NK-92 treated with Interleukin-12 subunit alpha and Interleukin-12 subunit beta, amount 100 ng/mL, for 24 hours (cell line): ENCODE results near the gene SKOR2.
A peak's percentile ranks its signal among the peaks of the same experiment; 100 is the strongest.
"Not testable (repeated sequence)": the region's sequence is repeated elsewhere in the genome, so short reads cannot be mapped to it uniquely, and the experiment has no call there.

Experiments
- DNase-seq: peaks from one replicate; lab custom pipeline; 2025; lab: John Stamatoyannopoulos, UW

SKOR2 gene

GRCh38 chr18:47191961-47192360, 59.5 kb downstream of the SKOR2 start:
- no peak for DNase-seq

GRCh38 chr18:47187721-47188120, 63.7 kb downstream of the SKOR2 start:
- DNase-seq = no peak

- no peak for DNase-seq
These were observed 66.9 kb downstream of the SKOR2 start for GRCh38 chr18:47184419-47185050.

GRCh38 chr18:47182156-47182555, 69.3 kb downstream of the SKOR2 start:
- not testable (repeated sequence) for DNase-seq

GRCh38 chr18:47180765-47181164, 70.7 kb downstream of the SKOR2 start:
- no peak for DNase-seq

- no peak for DNase-seq
These were observed 71.9 kb downstream of the SKOR2 start for GRCh38 chr18:47179520-47179919.

GRCh38 chr18:47175898-47176575, 75.4 kb downstream of the SKOR2 start, which contains the start of gene IER3IP1:
Gene IER3IP1, minus strand, starts transcription at chr18:47176364. Its CDS starts 87 bp downstream, at chr18:47176277.
- peak; percentile 66 for DNase-seq

- no peak for DNase-seq
These were observed 76.1 kb downstream of the SKOR2 start for GRCh38 chr18:47175283-47175897.

- DNase-seq = no peak
These were observed 76.8 kb downstream of the SKOR2 start for GRCh38 chr18:47174545-47175116.

GRCh38 chr18:47172476-47172875, 79.0 kb downstream of the SKOR2 start:
- no peak for DNase-seq

GRCh38 chr18:47168913-47169312, 82.5 kb downstream of the SKOR2 start:
- DNase-seq = no peak

- no peak for DNase-seq
These were observed 83.0 kb downstream of the SKOR2 start for GRCh38 chr18:47168509-47168908.

GRCh38 chr18:47166294-47166693, 85.2 kb downstream of the SKOR2 start:
- DNase-seq = no peak

- no peak for DNase-seq
These were observed 88.2 kb downstream of the SKOR2 start for GRCh38 chr18:47163241-47163640.

- DNase-seq = no peak
These were observed 91.2 kb downstream of the SKOR2 start for GRCh38 chr18:47160256-47160655.

GRCh38 chr18:47158404-47158803, 93.1 kb downstream of the SKOR2 start:
- not testable (repeated sequence) for DNase-seq
